Activated T-cell treated with anti-CD3 and anti-CD28 coated beads, Interleukin-2, amount 50 U/mL, for 1 hour (primary cell): ENCODE measurements around the gene SLC38A2.
"Not testable (repeated sequence)": the region's sequence is repeated elsewhere in the genome, so short reads cannot be mapped to it uniquely, and the experiment has no call there.

Source experiments
- DNase-seq: peaks from one replicate; pipeline ENCODE4 v3.0.0-alpha.2; 2020

The SLC38A2 gene

DNA sequence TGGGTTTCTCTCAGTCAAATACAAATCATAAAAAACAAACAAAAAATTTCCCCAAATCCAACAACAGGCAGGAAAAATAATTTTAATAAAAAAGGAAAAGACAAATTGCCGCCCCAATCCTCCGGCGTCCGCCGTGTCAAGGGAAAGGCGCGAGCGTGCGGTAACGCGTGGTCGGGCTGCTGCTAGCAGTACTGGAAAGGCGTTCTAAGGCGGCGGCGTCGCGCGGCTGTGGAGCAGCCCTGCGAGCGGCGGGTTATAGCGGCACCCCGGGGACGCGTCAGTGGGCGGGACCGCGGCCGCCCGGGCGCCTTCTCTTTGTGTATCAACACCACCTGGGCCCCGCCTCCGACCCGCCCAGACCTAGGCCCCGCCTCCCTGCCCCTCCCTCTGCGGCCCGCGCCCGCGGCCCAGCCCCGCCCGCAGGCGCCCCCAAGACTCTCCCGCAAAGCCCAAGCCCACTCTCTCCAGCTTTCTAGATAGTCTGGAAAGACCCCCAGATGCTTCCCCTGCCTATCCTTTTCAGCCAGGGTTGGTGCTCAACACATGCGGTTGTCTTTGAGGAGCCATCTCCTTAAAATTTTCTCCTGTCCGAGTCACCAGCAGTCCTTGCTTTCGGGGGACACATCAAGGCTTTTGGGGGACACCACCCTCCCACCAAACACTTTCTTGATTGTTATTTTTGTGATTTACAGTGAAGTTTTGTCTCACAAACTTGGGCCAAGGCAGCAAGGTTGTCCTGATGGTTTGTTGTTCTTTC is at the start of gene SLC38A2:
TSS of gene SLC38A2 (minus strand) at position 230 of the 757 bp plus-strand sequence. CDS start 1,480 bp downstream, outside the sequence.
- DNase-seq, result peak; percentile 98

DNA sequence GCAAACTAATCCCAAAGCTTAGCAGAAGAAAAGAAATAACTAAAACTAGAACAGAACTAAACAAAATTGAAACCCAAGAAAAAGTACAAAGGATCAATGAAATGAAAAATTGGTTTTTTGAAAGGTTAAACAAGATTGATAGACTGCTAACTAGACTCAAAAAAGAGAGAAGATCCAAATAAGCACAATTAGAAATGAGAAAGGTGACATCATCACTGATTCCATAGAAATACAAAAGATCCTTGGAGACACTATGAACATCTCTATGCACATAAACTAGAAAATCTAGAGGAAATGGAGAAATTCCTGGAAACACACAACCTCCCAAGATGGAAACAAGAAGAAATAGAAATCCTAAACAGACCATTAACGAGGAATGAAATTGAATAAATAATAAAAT is 47.1 kb upstream of the SLC38A2 start:
- DNase-seq, result no peak

DNA sequence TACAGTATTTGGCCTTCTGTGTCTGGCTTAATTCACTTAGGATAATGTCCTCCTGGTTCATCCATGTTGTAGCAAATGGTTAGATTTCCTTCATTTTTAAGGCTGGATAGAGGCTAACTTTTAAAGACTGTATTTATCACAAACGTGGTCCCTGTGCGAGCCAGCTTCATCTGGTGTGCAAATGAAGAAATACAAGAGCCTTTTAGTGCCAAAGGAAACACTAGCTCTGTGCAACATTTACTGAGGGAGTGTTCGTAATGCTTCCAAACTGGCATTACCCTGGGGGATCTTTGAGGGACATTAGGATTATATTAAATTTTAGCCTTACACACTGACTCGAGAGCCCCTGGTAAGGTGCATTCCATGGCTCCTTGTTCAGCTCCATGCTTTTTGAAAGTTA is 43.0 kb upstream of the SLC38A2 start:
- no peak for DNase-seq

DNA sequence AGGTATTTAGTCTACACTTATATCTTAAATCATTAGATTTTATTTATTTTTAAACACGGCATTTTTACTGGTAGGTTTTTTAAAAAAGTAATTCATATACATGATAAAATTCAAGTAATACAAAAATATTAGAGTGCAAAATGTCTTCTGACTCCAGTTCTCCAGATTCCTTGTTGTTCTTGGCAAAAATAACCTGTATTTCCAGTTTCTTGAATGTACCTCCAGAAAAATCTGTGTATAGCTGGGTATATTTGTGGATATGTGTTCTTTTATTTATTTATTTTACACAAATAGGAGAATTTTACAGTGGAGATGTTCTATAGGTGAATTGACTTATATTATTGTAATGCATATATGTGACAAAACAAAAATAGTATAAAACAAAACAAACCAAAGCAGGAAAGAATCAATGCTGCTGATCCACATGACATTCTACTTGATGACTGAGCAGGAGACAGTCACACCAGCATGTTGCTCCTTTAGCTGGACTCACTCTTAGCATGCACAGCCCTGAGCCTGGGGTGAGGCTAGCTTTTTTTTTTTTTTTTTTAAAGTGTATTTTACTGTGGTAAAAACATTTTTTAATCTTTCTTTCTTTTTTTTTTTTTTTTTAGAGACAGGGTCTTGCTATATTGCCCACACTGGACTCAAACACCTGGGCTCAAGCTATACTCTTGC is 42.2 kb upstream of the SLC38A2 start:
- no peak for DNase-seq

DNA sequence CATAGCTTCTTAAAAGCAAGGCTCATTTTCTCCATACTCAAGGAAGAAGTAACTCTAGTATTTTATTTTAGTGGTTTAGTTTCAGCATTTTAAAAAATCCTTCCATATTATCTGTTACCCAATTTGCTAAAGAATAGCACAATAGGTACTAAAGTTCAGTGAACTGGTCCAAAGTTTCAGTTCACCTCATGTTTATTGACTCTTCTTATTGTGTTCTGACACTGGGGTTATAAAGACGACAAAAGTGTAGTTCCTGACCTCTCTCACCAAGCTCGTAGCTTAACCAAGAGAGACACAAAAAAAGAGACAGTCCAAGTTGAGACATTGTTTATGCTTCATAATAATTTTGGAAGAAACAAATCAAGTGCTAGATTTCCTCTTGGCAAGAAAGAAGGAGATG is 40.8 kb upstream of the SLC38A2 start:
- no peak for DNase-seq

DNA sequence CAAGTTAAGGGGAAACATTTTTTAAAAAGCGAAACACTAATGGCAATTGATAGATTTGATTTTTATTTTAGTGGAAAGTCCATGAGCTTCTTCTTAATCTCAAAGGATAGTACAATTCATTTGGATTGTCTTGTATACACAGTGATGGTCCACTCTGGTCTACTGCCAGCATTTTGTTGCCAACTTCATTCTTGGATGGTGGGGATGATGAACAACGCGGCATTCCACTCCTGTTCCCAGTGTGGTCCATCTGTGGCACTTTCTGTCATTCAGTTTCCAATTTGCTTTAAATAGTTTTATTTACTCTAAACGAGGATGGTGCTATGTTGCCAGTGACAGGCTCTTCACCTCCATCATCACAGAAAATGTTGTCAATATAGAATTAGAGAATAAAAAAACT is 40.3 kb upstream of the SLC38A2 start:
- DNase-seq, result no peak

DNA sequence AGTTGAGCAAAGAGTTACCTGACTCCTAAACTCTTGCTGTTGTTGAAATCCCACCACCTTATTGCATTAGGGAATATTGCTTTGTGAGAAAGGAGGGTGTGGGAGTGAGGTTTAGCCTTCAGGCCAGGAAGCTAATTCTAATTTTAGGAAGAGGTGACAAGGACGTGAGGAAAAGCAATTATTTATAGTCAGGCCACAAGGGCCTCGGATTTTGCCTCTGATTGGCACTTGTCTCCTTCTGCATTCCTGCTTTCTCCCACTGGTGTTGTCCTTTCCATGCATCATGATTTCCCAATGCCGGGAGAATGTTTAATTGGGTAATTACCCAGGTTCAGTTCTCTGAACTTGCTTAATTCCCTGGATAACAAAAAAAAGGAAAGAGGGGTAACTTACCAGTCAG is 37.9 kb upstream of the SLC38A2 start:
- DNase-seq, result no peak

DNA sequence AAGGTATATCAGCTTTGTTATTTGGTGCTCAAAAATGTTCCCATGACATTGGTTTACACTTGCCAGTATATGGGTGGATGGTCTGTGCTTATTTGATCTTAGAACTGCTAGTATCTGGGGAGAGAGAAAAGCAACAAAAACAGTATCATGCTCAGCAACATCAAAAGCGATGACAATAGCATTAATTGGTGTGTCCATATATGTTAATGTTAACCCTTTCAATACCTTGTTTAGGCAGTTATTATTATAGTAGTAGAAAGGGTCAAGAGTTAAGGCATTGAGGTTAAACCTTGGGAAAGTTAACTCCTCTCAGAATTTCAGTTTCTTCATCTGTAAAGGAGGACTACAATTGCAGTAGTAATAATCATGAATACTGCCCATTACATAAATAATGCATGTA is 37.4 kb upstream of the SLC38A2 start:
- DNase-seq, result no peak

DNA sequence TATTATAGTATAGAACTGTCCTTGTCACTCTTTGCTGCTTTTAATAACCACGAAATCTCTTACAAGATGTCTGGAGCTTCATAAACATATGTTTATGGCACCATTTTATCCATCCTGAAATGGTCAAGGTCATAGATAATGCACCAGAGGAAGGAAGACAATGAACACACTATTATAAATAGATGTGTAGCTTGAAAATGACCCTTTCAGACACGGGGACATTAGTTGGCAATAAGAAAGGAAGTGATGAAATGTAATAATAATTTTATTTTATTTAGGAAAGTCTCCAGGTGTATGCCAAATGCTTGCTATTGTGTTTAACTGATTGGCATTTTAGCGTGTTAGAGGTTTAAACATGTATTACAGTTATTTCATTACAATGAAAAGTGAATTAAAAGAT is 36.8 kb upstream of the SLC38A2 start:
- DNase-seq, result no peak

DNA sequence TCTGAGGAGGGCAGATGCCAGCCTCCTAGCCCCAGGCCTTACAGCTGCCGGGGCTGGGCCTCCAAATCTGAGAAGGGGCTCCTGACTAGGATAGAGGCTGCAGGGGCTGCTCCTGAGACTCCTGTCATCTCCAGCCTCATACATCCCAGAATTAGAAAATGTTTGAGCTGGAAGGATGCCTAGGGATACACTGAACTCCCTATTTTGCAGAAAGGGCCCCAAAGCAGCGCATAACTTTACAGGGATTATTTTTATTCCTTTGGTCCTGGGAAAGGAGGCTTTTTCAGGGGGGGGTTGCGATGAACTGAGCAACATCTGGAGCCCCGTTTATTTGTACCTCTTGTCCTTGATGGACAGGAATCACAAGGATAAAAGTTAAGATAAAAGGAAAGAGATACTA is 35.9 kb upstream of the SLC38A2 start:
- no peak for DNase-seq

DNA sequence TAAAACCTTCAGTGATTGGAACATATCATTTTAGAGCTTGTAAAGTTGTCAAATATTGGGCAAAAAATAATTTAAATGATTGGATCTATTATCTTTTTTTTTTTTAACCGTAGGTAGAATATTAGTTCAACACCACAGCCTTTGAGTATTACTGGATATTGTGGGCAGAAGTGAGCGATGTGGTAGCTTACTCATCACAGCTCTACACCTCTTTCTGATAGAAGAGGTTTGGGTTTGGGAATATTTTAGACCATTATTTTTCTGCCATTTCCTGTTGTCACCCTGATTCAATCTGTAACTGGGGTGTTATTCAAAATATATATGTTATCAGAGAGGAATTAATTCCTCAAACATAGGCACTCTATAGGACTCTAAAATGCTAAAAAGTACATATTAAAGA is 34.8 kb upstream of the SLC38A2 start:
- DNase-seq, result no peak

DNA sequence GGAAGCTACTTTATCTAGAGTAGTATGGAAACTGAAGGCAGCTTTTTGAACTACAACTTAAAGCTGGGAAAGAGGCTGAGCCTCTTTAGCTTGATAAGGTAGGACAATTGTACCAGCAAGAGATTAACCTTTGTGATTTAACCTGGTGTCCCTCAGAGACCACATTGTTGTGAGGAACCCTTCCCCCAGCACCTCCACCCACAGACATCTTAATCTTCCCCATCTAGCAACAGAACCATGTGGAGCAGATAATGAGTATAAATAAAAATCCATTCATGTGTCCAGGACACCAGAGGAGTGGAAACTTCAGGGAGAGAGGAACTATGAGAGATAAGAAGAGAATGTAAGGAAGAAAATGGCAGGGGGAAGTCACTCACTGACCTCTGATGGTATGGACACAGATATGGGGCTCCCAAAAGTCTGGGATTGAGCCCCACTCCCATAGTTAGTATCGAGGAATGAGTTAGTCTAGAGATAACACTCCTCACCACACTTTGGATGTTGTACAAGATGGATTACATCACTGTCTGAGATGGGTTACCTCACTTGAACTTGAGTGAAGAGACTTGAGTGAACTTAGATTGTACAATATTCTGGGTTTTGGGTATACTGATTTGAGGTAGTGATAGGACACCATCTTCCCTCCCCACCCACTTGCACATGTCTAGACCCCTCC is 33.9 kb upstream of the SLC38A2 start:
- DNase-seq, result no peak

DNA sequence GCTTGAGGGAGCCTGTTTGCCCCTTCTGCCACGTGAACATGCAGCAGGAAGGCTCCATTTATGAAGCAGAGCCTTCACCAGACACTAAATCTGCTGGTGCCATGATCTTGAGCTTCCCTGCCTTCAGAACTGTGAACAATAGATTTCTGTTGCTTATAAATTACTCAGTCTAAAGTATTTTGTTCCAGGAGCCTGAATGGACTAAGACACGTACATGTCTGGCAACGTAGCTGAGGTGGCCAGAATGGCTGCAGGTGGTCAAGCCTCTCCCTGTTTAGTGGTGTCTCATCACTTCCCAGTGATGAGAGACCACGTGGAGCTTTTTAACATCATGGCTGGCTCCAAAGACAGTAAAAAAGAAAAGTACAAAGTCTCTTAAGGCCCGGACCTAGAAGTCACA is 32.2 kb upstream of the SLC38A2 start:
- no peak for DNase-seq

DNA sequence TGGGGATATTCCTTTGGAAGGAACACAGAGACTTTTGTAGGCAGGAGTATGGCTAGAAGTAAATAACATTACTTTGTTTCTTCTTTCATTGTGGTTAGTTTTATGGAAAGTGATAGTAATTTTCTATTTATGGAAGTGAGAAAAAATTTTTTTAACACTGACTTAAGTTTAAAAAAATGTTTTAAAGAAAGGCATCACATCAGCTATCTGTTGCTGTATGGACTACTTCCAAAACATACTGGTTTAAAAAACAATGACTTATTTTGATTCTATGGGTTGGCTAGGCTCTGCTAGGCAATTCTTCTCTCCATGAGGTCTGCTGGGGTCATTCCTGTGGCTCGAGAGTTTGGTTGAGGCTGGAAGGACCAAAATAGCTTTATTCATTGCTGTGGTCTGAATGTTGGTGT is 31.7 kb upstream of the SLC38A2 start:
- no peak for DNase-seq

DNA sequence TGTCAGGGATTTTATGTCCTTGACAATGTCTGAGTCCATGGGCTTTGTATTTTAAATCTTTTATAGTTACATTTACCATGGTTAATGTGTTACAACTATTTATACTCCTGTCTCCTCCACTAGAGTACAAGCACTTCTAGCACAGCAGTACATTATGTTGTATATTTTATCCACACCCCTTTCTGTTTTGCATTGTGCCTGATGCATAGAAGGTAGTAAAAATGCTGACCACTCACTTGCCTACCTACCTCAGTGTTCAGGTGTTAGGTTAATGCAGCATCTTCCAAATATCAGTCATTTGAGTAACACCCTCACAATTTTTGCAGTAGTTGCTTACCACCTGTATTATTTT is 31.1 kb upstream of the SLC38A2 start:
- no peak for DNase-seq

DNA sequence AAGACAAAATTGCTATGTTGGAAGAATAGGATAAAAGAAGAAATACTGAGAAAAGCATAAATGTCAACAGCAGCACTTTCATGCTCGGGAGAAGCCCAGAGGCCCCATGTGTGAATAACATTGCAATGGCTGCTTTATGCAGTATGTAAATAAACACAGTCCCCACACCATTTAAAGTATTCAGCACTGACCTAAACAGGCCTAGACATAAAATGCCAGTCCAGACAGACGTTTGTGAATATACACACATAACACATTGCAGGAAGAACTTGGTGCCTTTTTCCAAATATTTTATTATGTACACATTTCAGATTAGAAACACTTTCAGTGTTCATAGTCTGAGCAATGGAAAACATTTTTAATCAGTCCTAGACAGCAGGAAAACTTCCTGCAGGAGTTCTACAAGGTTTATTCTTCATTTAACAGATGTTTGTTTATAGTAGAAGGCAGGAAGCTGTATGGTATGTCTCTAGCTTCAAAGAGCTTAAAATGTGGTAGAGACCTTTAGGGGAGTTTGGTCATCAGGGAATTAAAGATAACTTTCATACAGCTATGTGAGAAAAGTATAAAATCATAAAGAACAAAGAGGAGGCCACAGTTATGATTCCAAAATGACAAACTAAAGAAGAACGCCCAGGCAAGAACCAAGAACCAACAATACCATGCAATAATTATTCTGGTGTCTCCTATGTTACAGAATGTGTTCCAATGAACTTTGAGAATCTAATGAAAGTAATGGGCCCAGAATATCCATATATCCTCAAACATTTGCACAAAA is 30.6 kb upstream of the SLC38A2 start:
- DNase-seq, result no peak

DNA sequence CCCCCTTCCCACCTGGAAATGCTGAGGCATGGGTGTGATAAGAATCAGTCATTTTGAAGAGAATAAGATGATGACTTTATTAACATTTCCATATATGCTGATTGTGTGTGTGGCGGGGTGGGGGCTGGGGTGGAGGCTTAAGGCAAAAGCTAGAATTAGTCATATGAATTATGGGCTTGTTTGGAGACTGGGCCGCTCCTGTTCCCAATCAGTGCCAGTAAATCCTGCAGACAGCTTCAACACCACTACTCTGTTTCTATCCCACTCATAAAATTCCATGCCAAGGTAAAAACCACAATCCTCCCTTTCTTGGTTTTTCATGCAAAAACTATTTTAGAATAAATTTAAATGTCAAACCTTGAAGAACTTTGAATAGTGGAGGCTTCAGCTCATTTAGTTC is 29.9 kb upstream of the SLC38A2 start:
- DNase-seq, result no peak

DNA sequence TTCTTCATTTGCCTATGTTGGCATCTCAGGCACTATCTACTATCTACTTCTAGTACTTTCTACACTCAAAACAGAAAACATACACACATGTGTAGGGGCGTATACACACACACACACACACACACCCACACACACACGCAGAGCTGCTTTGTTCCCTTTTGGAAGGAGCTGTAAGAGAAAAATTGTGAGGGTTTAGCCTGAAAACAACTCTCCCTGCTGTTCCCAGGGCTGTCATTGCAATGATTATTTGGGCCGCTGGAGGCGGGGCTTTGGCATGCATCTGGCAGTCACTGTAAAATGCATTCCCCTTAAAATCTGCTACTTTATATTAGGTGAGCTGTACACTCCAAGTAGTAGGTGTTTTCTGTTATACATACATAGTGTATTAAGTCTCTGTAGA is 29.1 kb upstream of the SLC38A2 start:
- no peak for DNase-seq

DNA sequence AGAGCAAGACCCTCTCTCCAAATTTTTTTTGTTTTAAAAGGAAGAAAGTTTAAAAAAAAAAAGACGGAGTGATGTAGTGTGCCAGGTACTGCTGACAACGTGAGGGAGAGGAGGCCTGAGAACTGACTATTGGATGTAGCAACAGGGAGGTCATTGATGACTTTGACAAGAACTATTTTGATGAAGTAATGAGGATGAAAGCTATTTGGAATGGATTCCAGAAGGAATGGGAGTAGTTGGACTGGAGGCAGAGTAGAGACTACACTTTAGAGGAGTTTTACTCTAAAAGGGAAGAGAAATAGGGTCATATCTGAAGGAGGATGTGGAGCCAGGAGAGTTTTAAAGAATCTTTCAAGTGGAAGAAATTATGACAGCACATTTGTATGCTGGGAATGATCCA is 27.8 kb upstream of the SLC38A2 start:
- DNase-seq, result no peak

DNA sequence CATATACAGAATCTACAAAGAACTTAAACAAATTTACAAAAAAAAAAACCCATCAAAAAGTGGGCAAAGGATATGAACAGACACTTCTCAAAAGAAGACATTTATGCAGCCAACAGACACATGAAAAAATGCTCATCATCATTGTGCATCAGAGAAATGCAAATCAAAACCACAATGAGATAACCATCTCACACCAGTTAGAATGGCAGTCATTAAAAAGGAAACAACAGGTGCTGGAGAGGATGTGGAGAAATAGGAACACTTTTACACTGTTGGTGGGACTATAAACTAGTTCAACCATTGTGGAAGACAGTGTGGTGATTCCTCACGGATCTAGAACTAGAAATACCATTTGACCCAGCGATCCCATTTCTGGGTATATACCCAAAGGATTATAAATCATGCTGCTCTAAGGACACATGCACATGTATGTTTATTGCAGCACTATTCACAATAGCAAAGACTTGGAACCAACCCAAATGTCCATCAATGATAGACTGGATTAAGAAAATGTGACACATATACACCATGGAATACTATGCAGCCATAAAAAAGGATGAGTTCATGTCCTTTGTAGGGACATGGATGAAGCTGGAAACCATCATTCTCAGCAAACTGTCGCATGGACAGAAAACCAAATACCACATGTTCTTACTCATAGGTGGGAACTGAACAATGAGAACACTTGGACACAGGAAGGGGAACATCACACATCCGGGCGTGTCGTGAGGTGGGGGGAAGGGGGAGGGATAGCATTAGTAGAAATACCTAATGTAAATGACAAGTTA is 27.1 kb upstream of the SLC38A2 start:
- not testable (repeated sequence) for DNase-seq

DNA sequence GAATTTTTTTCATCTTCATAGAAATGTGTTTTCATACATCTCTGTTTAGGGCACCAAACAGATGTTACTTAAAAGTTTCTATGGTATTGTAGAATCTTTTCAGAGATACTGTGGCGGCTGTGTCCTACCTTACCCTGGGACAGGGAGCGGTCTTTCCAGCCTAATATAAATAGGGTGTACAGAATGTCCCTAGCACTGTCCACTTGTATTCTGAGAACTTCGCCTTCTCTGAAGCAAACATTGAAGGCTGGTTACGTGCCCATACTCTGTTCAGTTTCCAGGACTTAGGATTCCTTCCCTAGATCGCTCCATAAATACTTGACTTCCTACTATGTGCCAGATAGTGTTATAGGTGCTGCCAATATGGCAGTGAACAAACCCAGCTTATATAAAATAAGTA is 24.3 kb upstream of the SLC38A2 start:
- no peak for DNase-seq

DNA sequence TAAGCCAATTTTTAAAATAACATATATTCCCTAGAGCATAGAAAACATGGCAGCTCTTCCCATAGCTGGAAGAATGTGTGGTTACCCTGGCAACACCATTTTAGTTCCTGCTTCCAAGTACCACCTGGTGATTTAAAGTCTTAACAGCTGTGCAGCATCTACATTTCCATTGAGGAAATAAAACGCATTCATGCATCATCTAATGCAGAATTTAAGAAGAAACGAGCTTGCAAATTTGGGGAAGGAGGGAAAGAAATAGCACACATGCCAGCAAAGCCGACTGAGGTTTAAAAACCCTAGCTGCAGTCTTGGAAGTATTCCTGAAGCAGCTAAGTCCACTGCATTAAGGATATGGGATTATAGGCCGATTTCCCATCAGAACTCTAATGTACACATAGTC is 22.8 kb upstream of the SLC38A2 start:
- DNase-seq, result no peak

DNA sequence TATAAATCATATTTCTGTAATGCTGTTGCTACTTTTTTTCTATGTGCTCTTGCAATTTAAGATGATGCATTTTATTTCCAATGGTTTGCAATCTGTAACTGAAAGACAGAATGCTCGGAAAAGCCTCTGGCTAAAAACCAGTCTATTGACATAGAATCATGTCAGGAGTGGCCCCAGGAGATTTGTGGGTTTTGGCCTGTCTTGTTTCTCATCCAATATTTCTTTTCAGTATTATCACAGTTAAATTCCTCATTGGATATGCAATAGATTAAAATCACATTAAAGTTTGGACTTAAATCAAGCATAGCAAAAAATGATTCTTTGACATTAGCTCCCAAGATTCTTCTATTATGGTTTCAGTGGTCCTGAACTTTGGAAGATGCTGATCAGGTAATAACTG is 19.1 kb upstream of the SLC38A2 start:
- DNase-seq, result no peak
